SK-N-SH (cell line): ENCODE measurements around the gene ANXA11.

Experiments
- CHD2 ChIP-seq: fragments of 150-350 bp; IDR thresholded peaks from 2 replicates; pipeline ENCODE4 v1.6.1; 2018; ENCODE audit warnings: low read length; ENCODE audit not compliant: partially characterized antibody
- MXI1 ChIP-seq: IDR thresholded peaks from 2 replicates; pipeline ENCODE4 v1.6.1; 2012; ENCODE audit warnings: mild to moderate bottlenecking, low read depth, low read length, improper control_type of control experiment
- RFX5 ChIP-seq: IDR thresholded peaks from 2 replicates; pipeline ENCODE4 v1.6.1; 2012; ENCODE audit warnings: mild to moderate bottlenecking, improper control_type of control experiment, low read length
- SIN3A ChIP-seq: IDR thresholded peaks from 2 replicates; pipeline ENCODE4 v1.6.1; 2012; ENCODE audit warnings: low read depth, mild to moderate bottlenecking, low read length, moderate library complexity, borderline replicate concordance
- TAF1 ChIP-seq: IDR thresholded peaks from 2 replicates; pipeline ENCODE4 v1.6.1; 2012; ENCODE audit warnings: low read depth, mild to moderate bottlenecking, low read length, moderate library complexity, borderline replicate concordance
- TF ChIP-seq, protein P1 (sequence below): fragments of 200-600 bp; sonication (generic); IDR thresholded peaks from 2 replicates; pipeline ENCODE4 v1.6.1; 2017; ENCODE audit warnings: antibody characterized with exemption, mild to moderate bottlenecking, moderate library complexity
- TF ChIP-seq, protein P2 (sequence below): IDR thresholded peaks from 2 replicates; pipeline ENCODE4 v1.6.1; 2012; ENCODE audit warnings: mild to moderate bottlenecking, low read depth, low read length, moderate library complexity

DNA sequence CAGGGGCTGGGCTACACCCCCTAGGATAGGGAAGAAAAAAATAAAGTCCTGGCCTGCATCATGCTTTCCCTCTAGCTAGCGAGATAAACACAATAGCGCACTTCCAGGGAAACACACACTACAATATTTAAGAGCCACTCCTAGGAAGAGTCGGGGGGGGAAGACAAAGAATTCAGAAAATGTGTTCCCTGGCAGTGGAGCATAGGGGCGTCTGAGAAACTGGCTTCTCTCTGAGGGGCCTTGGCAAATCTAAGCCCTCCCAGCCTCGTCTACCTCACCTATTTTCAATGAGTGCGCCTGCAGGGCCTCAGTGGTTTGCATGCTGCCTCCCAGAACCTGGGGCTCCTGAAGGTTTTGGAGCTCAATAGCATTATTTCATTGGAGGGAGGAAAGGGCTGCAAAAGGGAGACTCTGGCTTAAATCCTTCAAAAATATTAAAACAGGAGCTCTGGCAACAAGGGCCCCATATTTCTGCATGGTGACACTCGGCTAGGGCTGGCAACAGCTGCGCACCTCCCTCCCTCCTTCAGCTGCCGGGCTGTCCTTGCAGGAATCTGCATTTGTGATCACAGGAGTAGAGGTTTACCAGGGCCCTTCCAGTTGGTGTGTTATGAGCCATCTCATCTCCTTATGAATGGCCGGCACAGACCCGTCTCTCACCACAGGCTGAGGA lies 10.8 kb downstream of the ANXA11 start:
- TF ChIP-seq MXI1: no peak
- no peak for TF ChIP-seq SIN3A
- no peak for TF ChIP-seq TAF1
- TF ChIP-seq, protein P1, sequence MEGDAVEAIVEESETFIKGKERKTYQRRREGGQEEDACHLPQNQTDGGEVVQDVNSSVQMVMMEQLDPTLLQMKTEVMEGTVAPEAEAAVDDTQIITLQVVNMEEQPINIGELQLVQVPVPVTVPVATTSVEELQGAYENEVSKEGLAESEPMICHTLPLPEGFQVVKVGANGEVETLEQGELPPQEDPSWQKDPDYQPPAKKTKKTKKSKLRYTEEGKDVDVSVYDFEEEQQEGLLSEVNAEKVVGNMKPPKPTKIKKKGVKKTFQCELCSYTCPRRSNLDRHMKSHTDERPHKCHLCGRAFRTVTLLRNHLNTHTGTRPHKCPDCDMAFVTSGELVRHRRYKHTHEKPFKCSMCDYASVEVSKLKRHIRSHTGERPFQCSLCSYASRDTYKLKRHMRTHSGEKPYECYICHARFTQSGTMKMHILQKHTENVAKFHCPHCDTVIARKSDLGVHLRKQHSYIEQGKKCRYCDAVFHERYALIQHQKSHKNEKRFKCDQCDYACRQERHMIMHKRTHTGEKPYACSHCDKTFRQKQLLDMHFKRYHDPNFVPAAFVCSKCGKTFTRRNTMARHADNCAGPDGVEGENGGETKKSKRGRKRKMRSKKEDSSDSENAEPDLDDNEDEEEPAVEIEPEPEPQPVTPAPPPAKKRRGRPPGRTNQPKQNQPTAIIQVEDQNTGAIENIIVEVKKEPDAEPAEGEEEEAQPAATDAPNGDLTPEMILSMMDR: no peak
- TF ChIP-seq, protein P2, sequence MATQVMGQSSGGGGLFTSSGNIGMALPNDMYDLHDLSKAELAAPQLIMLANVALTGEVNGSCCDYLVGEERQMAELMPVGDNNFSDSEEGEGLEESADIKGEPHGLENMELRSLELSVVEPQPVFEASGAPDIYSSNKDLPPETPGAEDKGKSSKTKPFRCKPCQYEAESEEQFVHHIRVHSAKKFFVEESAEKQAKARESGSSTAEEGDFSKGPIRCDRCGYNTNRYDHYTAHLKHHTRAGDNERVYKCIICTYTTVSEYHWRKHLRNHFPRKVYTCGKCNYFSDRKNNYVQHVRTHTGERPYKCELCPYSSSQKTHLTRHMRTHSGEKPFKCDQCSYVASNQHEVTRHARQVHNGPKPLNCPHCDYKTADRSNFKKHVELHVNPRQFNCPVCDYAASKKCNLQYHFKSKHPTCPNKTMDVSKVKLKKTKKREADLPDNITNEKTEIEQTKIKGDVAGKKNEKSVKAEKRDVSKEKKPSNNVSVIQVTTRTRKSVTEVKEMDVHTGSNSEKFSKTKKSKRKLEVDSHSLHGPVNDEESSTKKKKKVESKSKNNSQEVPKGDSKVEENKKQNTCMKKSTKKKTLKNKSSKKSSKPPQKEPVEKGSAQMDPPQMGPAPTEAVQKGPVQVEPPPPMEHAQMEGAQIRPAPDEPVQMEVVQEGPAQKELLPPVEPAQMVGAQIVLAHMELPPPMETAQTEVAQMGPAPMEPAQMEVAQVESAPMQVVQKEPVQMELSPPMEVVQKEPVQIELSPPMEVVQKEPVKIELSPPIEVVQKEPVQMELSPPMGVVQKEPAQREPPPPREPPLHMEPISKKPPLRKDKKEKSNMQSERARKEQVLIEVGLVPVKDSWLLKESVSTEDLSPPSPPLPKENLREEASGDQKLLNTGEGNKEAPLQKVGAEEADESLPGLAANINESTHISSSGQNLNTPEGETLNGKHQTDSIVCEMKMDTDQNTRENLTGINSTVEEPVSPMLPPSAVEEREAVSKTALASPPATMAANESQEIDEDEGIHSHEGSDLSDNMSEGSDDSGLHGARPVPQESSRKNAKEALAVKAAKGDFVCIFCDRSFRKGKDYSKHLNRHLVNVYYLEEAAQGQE: no peak
- TF ChIP-seq CHD2: no peak
- no peak for TF ChIP-seq RFX5
